Activated naive CD8-positive, alpha-beta T cell (primary cell): Measurements from ENCODE around the gene ACE2.

Experiments
- H3K27ac Mint-ChIP-seq: one replicate; pipeline ENCODE4 v1.8.0; 2021; ENCODE audit warnings: mixed read lengths
- H3K27me3 Mint-ChIP-seq: one replicate; pipeline ENCODE4 v1.8.0; 2021; ENCODE audit warnings: mixed read lengths
- H3K36me3 Mint-ChIP-seq: one replicate; pipeline ENCODE4 v1.8.0; 2021; ENCODE audit warnings: mixed read lengths
- H3K4me1 Mint-ChIP-seq: one replicate; pipeline ENCODE4 v1.8.0; 2021; ENCODE audit warnings: low read depth, mixed read lengths
- H3K4me3 Mint-ChIP-seq: one replicate; pipeline ENCODE4 v1.8.0; 2021; ENCODE audit warnings: mild to moderate bottlenecking, mixed read lengths
- H3K9me3 Mint-ChIP-seq: one replicate; pipeline ENCODE4 v1.8.0; 2021; ENCODE audit warnings: low read depth, mixed read lengths

The ACE2 gene

DNA sequence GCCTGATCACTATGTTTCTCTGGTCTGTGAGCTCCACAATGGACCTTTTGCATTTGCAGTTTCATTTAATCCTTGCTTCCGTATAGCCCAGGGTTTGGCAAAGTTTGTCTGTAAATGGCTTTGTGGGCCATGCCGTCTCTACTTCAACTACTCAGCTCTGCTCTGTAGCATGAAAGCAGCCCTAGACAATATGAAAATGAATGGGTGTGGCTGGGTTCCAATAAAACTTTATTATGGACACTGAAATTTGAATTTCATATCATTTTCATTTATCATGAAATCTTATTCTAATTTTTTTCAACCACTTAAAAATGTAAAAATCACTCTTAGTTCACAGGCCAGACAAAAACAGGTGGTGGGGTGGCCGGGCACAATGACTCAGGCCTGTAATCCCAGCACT is 41.5 kb downstream of the ACE2 start:
- no peaks in the 10 kb centered on the region for H3K9me3 Mint-ChIP-seq
- H3K36me3 Mint-ChIP-seq, result no peaks in the 10 kb centered on the region
- H3K27me3 Mint-ChIP-seq, result no peaks in the 10 kb centered on the region
- H3K4me1 Mint-ChIP-seq, result no peaks in the 10 kb centered on the region
- H3K4me3 Mint-ChIP-seq, result no peak overlapping the region
- no peak overlapping the region for H3K27ac Mint-ChIP-seq

DNA sequence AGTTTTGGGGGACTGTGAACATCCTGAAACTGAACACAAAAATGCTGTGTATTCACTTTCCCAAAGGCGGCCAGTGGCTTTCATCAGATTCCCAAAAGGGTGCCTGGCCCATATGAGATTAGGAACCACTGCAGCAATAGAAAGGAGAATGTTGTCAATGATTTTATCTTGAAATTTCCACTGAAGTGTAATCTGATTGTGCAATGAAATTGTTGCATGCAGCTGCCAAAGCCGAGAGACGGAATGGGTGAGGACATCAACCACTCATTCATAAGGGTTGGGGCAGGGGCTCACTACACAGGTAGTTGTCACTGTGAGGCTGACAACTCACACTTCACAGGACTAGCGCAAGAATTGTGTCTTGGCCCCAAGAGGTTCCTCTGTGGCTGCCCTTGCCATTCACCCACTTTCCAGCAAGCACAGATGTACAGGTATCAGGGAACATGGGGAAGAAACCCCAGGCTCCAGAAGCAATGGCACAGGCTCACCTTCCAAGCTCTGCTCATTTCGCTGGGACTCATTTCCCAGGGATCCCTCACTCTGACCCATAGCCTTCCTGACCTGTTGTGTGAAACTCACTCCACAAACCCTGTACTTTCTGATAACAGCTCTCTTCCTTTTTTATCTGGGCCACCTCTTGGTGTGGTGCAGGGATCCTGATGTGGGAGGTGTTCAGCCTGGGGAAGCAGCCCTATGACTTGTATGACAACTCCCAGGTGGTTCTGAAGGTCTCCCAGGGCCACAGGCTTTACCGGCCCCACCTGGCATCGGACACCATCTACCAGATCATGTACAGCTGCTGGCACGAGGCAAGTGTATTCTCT is 51.4 kb downstream of the ACE2 start:
- H3K4me3 Mint-ChIP-seq, result no peak overlapping the region
- no peaks in the 10 kb centered on the region for H3K27me3 Mint-ChIP-seq
- no peaks in the 10 kb centered on the region for H3K4me1 Mint-ChIP-seq
- H3K27ac Mint-ChIP-seq, result no peak overlapping the region
- no peaks in the 10 kb centered on the region for H3K36me3 Mint-ChIP-seq
- no peaks in the 10 kb centered on the region for H3K9me3 Mint-ChIP-seq

DNA sequence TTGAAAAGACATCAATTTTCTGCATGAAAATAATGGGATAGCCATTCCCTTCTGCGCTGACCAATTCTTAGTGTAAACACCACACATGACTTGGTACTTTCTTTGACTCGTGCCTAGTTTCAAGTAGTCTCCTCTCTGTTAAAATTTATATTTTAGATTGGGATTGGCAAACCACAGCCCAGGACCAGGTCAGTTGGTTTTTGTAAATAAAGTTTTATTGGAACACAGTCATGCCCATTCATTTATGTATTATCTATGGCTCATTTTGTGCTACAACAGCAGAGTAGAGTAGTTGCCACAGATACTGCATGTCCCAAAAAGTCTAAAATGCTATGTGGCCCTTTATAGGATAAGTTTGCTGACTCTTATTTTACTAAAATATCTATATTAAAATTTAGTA is 53.4 kb downstream of the ACE2 start:
- no peaks in the 10 kb centered on the region for H3K4me1 Mint-ChIP-seq
- H3K27me3 Mint-ChIP-seq, result no peaks in the 10 kb centered on the region
- H3K27ac Mint-ChIP-seq, result no peak overlapping the region
- H3K36me3 Mint-ChIP-seq, result no peaks in the 10 kb centered on the region
- H3K9me3 Mint-ChIP-seq, result no peaks in the 10 kb centered on the region
- no peak overlapping the region for H3K4me3 Mint-ChIP-seq

DNA sequence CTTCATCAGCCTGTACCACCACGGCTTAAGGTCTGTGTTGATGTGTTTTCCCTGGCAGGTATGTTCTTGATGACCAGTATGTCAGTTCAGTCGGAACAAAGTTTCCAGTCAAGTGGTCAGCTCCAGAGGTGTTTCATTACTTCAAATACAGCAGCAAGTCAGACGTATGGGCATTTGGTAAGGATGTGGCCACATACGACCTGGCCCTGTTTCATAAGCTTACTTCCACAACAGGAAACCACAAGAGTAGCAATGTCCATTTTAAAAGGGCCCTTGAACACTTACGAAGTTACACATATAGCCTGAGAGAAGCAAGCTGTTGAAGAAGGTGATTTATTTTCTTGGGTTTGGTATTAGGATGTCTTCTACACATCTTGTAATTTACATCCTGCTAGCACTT is 54.0 kb downstream of the ACE2 start:
- Mint-ChIP-seq H3K27ac (no peak overlapping the region), H3K4me1 (no peaks in the 10 kb centered on the region), H3K27me3 (no peaks in the 10 kb centered on the region), H3K9me3 (no peaks in the 10 kb centered on the region), H3K4me3 (no peak overlapping the region), H3K36me3 (no peaks in the 10 kb centered on the region)

DNA sequence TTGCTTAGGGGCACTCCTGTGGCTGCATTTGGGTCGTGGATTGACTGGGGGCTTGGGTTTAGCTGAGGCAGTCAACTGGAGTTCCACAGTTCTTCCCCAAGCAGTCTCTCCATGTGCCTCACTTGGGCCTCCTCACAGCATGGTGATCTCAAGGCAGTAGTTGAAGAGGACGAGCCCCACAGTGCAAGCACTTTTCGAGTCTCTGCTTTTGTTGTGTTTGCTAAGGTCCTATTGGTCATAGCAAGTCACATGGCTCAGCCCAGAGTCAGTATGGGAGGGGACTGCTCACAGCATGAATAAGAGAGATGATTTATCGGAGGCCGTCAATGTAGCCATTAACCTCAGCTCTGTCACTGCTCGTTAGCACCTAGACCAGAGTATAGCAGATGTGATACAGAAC is 70.4 kb downstream of the ACE2 start:
- Mint-ChIP-seq H3K4me3 (no peak overlapping the region), H3K9me3 (no peaks in the 10 kb centered on the region), H3K4me1 (no peaks in the 10 kb centered on the region), H3K27me3 (peaks cover 3% of the 10 kb centered on the region), H3K36me3 (no peaks in the 10 kb centered on the region), H3K27ac (no peak overlapping the region)

DNA sequence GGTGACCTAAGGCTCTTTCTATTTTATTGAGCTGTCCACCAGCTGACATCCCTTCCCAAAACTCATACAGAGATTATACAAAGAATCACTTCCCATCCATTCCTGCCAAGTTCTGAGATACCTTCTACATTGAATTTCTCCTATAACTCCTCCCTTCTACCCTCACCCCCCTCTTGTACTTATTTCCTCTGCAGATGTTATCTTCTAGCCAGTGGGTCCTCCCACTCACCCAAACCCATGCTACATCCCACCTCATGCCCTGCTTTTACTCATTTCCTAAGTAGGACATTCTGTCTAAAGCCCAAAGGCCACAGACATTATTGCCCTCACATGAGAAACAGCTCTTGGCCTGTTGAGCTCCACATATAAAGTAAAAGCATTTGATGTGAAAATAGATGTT is 71.6 kb downstream of the ACE2 start:
- no peak overlapping the region for H3K4me3 Mint-ChIP-seq
- no peak overlapping the region for H3K27ac Mint-ChIP-seq
- no peaks in the 10 kb centered on the region for H3K9me3 Mint-ChIP-seq
- H3K27me3 Mint-ChIP-seq, result peaks cover 3% of the 10 kb centered on the region
- H3K4me1 Mint-ChIP-seq, result no peaks in the 10 kb centered on the region
- no peaks in the 10 kb centered on the region for H3K36me3 Mint-ChIP-seq

DNA sequence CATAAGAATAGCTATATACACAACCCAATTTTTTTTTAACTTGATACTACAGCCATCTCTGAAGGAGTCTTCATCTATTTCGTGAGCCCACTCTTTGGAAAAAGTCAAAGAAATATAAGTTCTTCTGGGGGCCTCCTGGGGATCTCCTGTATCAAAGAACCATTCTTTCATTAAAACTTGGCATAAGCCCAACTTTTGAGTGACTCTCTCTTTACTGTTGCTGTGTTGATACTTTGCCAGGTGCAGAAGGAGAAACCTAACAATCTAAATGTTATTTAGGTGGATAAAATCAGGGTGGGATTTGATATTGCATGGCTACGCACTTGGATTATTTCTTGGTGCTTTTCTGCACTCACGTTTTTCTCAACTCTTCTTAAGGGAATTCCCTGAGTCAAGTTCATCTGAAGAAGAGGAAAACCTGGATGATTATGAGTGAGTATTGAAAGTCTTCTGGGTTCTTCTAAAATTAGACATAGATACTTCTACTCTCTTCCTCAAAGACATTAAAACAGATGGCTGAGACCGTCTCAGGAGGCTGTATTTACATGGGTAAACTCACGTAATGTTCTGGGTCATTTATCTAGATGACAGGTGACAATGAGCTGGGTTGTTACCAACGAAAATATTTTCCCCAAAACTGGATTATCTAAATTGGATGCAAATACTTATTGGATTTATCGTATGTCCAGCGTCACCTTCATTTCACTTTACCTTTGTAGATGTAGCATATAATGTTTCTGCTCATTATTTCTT is 74.9 kb downstream of the ACE2 start:
- Mint-ChIP-seq H3K4me1 (no peaks in the 10 kb centered on the region), H3K4me3 (no peak overlapping the region), H3K27ac (no peak overlapping the region), H3K36me3 (no peaks in the 10 kb centered on the region), H3K9me3 (no peaks in the 10 kb centered on the region), H3K27me3 (peaks cover 7% of the 10 kb centered on the region)

DNA sequence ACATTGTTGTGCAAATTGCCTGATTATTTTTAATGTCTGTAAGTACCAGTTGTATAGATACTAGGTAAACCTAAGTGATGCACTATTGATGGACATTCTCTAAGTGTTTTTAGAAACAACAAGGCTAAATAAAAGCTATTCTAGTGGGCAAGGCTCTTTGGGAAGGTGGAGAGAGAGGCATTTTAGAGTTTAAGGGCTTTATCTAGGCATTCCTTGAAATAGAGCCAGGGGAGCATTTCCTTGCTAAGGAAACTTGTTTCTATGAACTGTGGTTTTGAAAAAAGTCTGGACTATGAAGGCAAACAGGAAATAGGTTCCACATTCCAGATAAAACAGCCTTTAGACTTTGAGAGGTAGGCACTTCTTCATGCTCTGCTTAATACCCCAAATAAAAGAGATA is 76.3 kb downstream of the ACE2 start:
- Mint-ChIP-seq H3K4me3 (no peak overlapping the region), H3K27me3 (peaks cover 7% of the 10 kb centered on the region), H3K36me3 (no peaks in the 10 kb centered on the region), H3K9me3 (no peaks in the 10 kb centered on the region), H3K27ac (no peak overlapping the region), H3K4me1 (no peaks in the 10 kb centered on the region)

DNA sequence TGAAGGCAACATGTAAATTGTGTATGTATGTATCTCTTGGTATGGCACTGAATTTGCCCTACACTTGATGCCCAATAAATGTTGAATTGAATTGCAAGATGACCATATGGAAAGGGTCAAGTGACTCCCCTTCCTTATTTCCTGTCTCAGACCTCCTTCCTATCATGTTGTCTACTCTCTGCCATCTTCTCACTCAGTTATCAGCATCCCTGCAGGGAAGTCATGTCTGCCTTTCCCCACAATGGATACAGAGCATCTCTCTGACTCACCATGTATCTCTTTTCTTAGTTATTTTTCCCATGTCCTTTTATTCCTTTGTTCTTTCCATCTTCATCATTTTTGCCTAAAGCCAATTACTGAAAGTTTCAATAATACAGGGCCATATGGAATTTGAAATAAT is 77.7 kb downstream of the ACE2 start:
- Mint-ChIP-seq H3K27me3 (peaks cover 7% of the 10 kb centered on the region), H3K36me3 (no peaks in the 10 kb centered on the region), H3K27ac (no peak overlapping the region), H3K9me3 (no peaks in the 10 kb centered on the region), H3K4me1 (no peaks in the 10 kb centered on the region), H3K4me3 (no peak overlapping the region)

DNA sequence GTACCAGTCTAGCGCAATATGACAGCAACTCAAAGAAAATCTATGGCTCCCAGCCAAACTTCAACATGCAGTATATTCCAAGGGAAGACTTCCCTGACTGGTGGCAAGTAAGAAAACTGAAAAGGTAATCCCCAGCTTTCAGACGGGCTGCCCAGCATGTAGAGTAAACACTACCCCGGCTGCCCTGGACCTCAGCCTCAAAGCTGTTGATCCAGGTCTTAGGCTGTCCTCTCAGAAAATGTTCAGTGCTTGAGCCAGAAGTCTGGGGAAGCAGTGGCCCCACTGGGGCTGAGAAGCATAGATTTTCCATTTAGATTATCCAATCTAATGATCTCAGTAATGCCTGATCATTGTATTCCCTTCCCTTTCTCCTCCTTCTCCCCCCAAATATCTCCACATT is 78.3 kb downstream of the ACE2 start:
- Mint-ChIP-seq H3K4me1 (no peaks in the 10 kb centered on the region), H3K27ac (no peak overlapping the region), H3K4me3 (no peak overlapping the region), H3K9me3 (no peaks in the 10 kb centered on the region), H3K27me3 (peaks cover 4% of the 10 kb centered on the region), H3K36me3 (no peaks in the 10 kb centered on the region)

DNA sequence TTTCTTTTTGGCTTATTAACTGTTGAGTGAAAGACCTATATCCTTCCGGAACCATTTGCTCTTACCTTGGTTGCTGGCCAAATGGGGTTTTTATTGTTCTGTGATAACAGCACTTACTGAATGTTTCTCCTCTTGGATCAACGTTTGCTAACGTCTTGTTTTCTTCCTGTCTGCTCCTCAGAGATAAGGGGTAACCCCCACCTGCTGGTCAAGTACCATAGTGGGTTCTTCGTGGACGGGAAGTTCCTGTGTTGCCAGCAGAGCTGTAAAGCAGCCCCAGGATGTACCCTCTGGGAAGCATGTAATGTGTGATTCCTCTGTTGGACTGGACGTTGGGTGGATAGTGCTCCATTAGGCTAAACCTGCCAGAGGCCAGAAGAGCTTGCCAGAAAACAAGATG is 84.8 kb downstream of the ACE2 start:
- H3K36me3 Mint-ChIP-seq, result no peaks in the 10 kb centered on the region
- H3K27ac Mint-ChIP-seq, result no peak overlapping the region
- no peaks in the 10 kb centered on the region for H3K4me1 Mint-ChIP-seq
- H3K9me3 Mint-ChIP-seq, result no peaks in the 10 kb centered on the region
- peaks cover 1% of the 10 kb centered on the region for H3K27me3 Mint-ChIP-seq
- H3K4me3 Mint-ChIP-seq, result no peak overlapping the region

DNA sequence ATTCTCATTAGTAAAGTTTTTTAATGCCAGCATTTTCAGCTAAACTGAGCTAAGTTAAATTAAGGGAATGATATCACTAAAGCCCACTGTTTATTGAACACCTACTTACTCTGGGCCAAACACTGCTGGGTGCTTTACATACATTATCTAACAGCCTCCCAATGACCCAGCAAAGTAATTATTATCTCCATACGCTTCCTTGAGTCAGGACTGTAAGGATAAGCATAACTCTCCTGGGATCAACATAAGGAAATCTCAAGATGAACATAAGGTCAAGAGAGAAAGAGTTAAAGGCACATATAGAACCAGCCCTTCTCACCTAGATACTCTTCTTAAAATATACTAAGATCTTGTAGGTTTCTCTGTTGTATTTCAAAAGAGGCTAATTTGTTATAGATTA is 86.5 kb downstream of the ACE2 start:
- H3K27me3 Mint-ChIP-seq, result peaks cover 1% of the 10 kb centered on the region
- no peak overlapping the region for H3K4me3 Mint-ChIP-seq
- no peaks in the 10 kb centered on the region for H3K9me3 Mint-ChIP-seq

DNA sequence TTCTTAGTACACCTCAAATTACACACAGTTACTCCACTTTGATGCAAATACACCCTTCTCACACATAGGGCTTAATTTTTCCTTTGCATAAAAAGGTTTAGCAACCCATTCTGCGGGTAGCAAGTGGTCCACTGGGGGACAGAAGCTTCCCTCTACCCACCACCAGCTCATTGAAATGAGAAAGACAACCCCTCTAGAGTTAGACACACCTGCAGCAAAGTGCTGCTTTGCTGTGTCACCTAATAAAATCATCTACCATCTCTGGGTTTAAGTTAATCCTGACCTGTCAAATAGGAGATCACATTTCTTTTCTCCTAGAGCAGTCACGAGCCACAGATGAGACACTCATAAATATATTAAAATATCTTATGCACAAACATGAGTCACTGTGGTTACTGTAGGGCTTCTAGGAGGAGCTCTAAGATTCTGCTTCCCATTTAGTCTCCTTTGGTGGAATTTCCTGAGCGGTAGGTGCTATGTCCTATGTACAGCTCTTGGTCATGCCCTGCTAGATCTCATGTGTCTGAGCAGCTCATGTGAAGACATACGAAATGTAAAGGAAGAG is 88.3 kb downstream of the ACE2 start:
- no peaks in the 10 kb centered on the region for H3K4me1 Mint-ChIP-seq
- H3K9me3 Mint-ChIP-seq, result no peaks in the 10 kb centered on the region
- no peaks in the 10 kb centered on the region for H3K36me3 Mint-ChIP-seq
- H3K27ac Mint-ChIP-seq, result no peak overlapping the region
- peaks cover 1% of the 10 kb centered on the region for H3K27me3 Mint-ChIP-seq
- no peak overlapping the region for H3K4me3 Mint-ChIP-seq

More for the DNA sequence above, 86.5 kb downstream of the ACE2 start:
- no peaks in the 10 kb centered on the region for H3K4me1 Mint-ChIP-seq
- H3K27ac Mint-ChIP-seq, result no peak overlapping the region
- H3K36me3 Mint-ChIP-seq, result no peaks in the 10 kb centered on the region

DNA sequence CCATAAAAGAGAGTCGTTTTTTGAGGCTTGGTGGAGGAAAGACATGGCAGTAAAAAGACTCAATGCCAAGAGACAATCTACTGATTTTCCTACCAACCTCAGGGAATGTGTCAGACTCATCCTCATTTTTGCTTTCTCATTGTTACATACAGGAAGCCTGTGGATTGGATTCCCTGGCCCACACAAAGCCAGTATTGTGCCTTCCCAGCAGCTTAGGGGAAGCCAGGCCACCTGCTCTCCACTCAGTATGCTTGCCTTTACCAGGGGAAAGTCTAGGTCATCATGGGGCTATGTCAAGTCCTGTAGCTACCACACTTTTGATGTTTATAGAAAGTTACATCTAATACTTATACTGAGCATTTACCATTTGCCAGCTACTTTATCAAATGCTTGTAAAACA is 89.2 kb downstream of the ACE2 start:
- H3K27ac Mint-ChIP-seq, result no peak overlapping the region

More for the DNA sequence above, 89.2 kb downstream of the ACE2 start:
- no peaks in the 10 kb centered on the region for H3K4me1 Mint-ChIP-seq
- H3K4me3 Mint-ChIP-seq, result no peak overlapping the region
- no peaks in the 10 kb centered on the region for H3K36me3 Mint-ChIP-seq
- H3K9me3 Mint-ChIP-seq, result no peaks in the 10 kb centered on the region
- peaks cover 1% of the 10 kb centered on the region for H3K27me3 Mint-ChIP-seq
